HEK293 (cell line): ENCODE data around the gene CBY1.

ENCODE experiments used
- CTCF ChIA-PET: fragments of 350-600 bp; formaldehyde crosslinking; extraction: SDS; loops from one replicate; lab custom pipeline; 2021; ENCODE audit warnings: antibody characterized with exemption; lab: Yijun Ruan, JAX
- POLR2A ChIA-PET: fragments of 300-600 bp; formaldehyde crosslinking; extraction: SDS; loops from one replicate; lab custom pipeline; 2020; ENCODE audit warnings: antibody characterized with exemption, inconsistent platforms; lab: Yijun Ruan, JAX
- H3K27ac ChIP-seq: fragments of 200-500 bp; sonication (Bioruptor generic); 2 replicates; pipeline ENCODE4 v1.5.1; 2014; ENCODE audit warnings: low read depth, low read length, control low read depth, inconsistent platforms; ENCODE audit errors: extremely low read depth
- H3K36me3 ChIP-seq, 2 experiments: fragments of 200-500 bp in 1 of 2; sonication (Bioruptor generic) in 1 of 2; 1 replicate in 1 of 2; 2 replicates in 1 of 2; pipeline ENCODE4 v1.5.1; 2014 to 2017; ENCODE audit warnings: inconsistent platforms in 2 of 2, low read length in 2 of 2; ENCODE audit not compliant: control insufficient read depth in 2 of 2, insufficient read depth in 1 of 2
- H3K4me1 ChIP-seq: fragments of 200-500 bp; sonication (Bioruptor generic); 2 replicates; pipeline ENCODE4 v1.5.1; 2014; ENCODE audit warnings: mild to moderate bottlenecking, low read length, inconsistent platforms; ENCODE audit not compliant: control insufficient read depth, insufficient read depth
- H3K4me3 ChIP-seq: 2 replicates; pipeline ENCODE4 v1.5.1; 2011; ENCODE audit warnings: low read depth, mild to moderate bottlenecking, control low read depth, low read length, moderate library complexity
- H3K9me3 ChIP-seq: fragments of 200-500 bp; sonication (Bioruptor generic); 2 replicates; pipeline ENCODE4 v1.5.1; 2014; ENCODE audit warnings: low read depth, low read length, inconsistent platforms; ENCODE audit not compliant: control insufficient read depth, insufficient read depth
- HOXC10 ChIP-seq: sonication (generic); formaldehyde crosslinking; IDR thresholded peaks from 2 replicates; pipeline ENCODE4 v1.8.1; 2023; ENCODE audit warnings: mild to moderate bottlenecking, missing genetic modification reagents
- IKZF3 ChIP-seq: fragments of 450-650 bp; IDR thresholded peaks from 2 replicates; pipeline ENCODE4 v1.5.0; 2018; ENCODE audit warnings: missing biosample characterization, mild to moderate bottlenecking, missing genetic modification characterization, moderate library complexity
- MZF1 ChIP-seq: fragments of 450-650 bp; formaldehyde crosslinking; IDR thresholded peaks from 2 replicates; pipeline ENCODE4 v1.5.1; 2017; ENCODE audit warnings: missing biosample characterization, missing genetic modification characterization, borderline replicate concordance
- PRDM1 ChIP-seq: fragments of 450-650 bp; formaldehyde crosslinking; IDR thresholded peaks from 2 replicates; pipeline ENCODE4; 2016; ENCODE audit warnings: missing biosample characterization, missing genetic modification characterization
- YY2 ChIP-seq: fragments of 450-650 bp; formaldehyde crosslinking; IDR thresholded peaks from 2 replicates; pipeline ENCODE4 v1.5.1; 2016; ENCODE audit warnings: missing biosample characterization, missing genetic modification characterization
- ZFP3 ChIP-seq: fragments of 450-650 bp; formaldehyde crosslinking; IDR thresholded peaks from 2 replicates; pipeline ENCODE4 v1.5.1; 2016; ENCODE audit warnings: low read depth, missing biosample characterization, missing genetic modification characterization
- ZNF133 ChIP-seq: fragments of 450-650 bp; formaldehyde crosslinking; IDR thresholded peaks from 2 replicates; pipeline ENCODE4 v1.5.1; 2016; ENCODE audit warnings: missing biosample characterization, missing genetic modification characterization
- ZNF146 ChIP-seq: fragments of 450-650 bp; formaldehyde crosslinking; IDR thresholded peaks from 2 replicates; pipeline ENCODE4 v1.5.1; 2016; ENCODE audit warnings: missing biosample characterization, missing genetic modification characterization
- ZNF211 ChIP-seq: fragments of 450-650 bp; formaldehyde crosslinking; IDR thresholded peaks from 2 replicates; pipeline ENCODE4 v1.5.1; 2016; ENCODE audit warnings: low read depth, missing biosample characterization, missing genetic modification characterization
- ZNF302 ChIP-seq: fragments of 450-650 bp; formaldehyde crosslinking; IDR thresholded peaks from 2 replicates; pipeline ENCODE4 v1.5.1; 2016; ENCODE audit warnings: missing biosample characterization, missing genetic modification characterization, low read depth
- ZNF37A ChIP-seq: fragments of 450-650 bp; IDR thresholded peaks from 2 replicates; pipeline ENCODE4 v1.5.1; 2018; ENCODE audit warnings: missing biosample characterization, missing genetic modification characterization
- ZNF398 ChIP-seq: fragments of 450-650 bp; formaldehyde crosslinking; IDR thresholded peaks from 2 replicates; pipeline ENCODE4 v1.5.1; 2017; ENCODE audit warnings: missing biosample characterization, missing genetic modification characterization
- ZNF426 ChIP-seq: fragments of 450-650 bp; formaldehyde crosslinking; IDR thresholded peaks from 2 replicates; pipeline ENCODE4 v1.5.1; 2017; ENCODE audit warnings: missing biosample characterization, missing genetic modification characterization, mild to moderate bottlenecking, inconsistent platforms, moderate library complexity
- ZNF544 ChIP-seq: fragments of 450-650 bp; formaldehyde crosslinking; IDR thresholded peaks from 2 replicates; pipeline ENCODE4 v1.5.0; 2017; ENCODE audit warnings: missing biosample characterization, missing genetic modification characterization
- ZNF549 ChIP-seq: fragments of 450-650 bp; IDR thresholded peaks from 2 replicates; pipeline ENCODE4 v1.5.1; 2018; ENCODE audit warnings: missing biosample characterization, missing genetic modification characterization, mild to moderate bottlenecking, inconsistent platforms, moderate library complexity
- ZNF571 ChIP-seq: fragments of 450-650 bp; formaldehyde crosslinking; IDR thresholded peaks from 2 replicates; pipeline ENCODE4 v1.5.0; 2017; ENCODE audit warnings: missing biosample characterization, missing genetic modification characterization
- ZNF677 ChIP-seq: fragments of 450-650 bp; IDR thresholded peaks from 2 replicates; pipeline ENCODE4 v1.5.0; 2018; ENCODE audit warnings: missing biosample characterization, mild to moderate bottlenecking, missing genetic modification characterization, moderate library complexity
- ZNF830 ChIP-seq: fragments of 450-650 bp; IDR thresholded peaks from 2 replicates; pipeline ENCODE4 v1.5.0; 2018; ENCODE audit warnings: missing biosample characterization, missing genetic modification characterization, low read depth, mild to moderate bottlenecking, moderate library complexity
- TF ChIP-seq, protein P1 (sequence below): fragments of 450-650 bp; formaldehyde crosslinking; IDR thresholded peaks from 2 replicates; pipeline ENCODE4 v1.5.1; 2016; ENCODE audit warnings: missing biosample characterization, missing genetic modification characterization
- TF ChIP-seq, protein P2 (sequence below): fragments of 450-650 bp; formaldehyde crosslinking; IDR thresholded peaks from 2 replicates; pipeline ENCODE4 v1.5.1; 2017; ENCODE audit warnings: missing biosample characterization, missing genetic modification characterization

The CBY1 gene

GRCh38 chr22:38632528-38632927, 23.9 kb upstream of the CBY1 start:
- TF ChIP-seq ZNF426 (tag by site-specific recombination) (no peak), ZNF677 (tag by site-specific recombination) (no peak), PRDM1 (no peak), ZFP3 (tag by site-specific recombination) (no peak), ZNF37A (tag by site-specific recombination) (no peak), IKZF3 (tag by site-specific recombination) (no peak), HOXC10 (CRISPR knock-in tag) (no peak), ZNF398 (tag by site-specific recombination) (no peak), ZNF571 (tag by site-specific recombination) (no peak)
- TF ChIP-seq, protein P1, sequence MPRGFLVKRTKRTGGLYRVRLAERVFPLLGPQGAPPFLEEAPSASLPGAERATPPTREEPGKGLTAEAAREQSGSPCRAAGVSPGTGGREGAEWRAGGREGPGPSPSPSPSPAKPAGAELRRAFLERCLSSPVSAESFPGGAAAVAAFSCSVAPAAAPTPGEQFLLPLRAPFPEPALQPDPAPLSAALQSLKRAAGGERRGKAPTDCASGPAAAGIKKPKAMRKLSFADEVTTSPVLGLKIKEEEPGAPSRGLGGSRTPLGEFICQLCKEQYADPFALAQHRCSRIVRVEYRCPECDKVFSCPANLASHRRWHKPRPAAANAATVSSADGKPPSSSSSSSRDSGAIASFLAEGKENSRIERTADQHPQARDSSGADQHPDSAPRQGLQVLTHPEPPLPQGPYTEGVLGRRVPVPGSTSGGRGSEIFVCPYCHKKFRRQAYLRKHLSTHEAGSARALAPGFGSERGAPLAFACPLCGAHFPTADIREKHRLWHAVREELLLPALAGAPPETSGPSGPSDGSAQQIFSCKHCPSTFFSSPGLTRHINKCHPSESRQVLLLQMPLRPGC (tag by site-specific recombination): no peak
- Histone ChIP-seq H3K36me3 (peaks cover 8 to 48% of the 10 kb centered on the region in 2 experiments; a peak in 2 of 3 replicates), H3K4me1 (no peaks in the 10 kb centered on the region), H3K9me3 (no peaks in the 10 kb centered on the region), H3K4me3 (no peak overlapping the region), H3K27ac (no peak overlapping the region)
- ChIA-PET CTCF (interaction anchor here (0.7 kb wide), 1 partner anchor 197 kb away, joined by 3 read pairs; no protein-coding TSS in a partner anchor), POLR2A (no interaction called here)

DNA sequence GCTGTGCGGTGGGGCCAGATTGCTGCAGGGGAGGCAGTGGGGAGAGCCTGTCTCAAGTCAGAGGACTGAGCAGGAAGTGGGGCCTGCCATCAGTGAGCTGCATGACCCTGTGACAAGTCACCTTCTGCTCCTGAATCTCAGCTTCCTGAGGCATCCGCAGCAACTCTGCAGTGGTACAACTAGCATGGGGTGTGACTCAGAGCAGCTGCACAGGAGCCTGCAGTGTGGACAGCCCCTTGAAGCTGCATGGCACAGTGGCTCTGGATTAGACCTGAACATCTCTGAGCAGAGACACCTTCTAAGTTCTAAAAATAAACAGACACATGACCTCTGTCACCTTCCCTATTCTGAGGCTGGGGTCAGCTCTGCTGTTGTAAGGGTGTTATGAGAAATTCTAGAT, 18.2 kb upstream of the CBY1 start:
- CTCF ChIA-PET: no interaction called here
- H3K4me3 ChIP-seq: no peak overlapping the region
- peaks cover 8 to 41% of the 10 kb centered on the region in 2 experiments; a peak in 2 of 3 replicates for H3K36me3 ChIP-seq
- H3K9me3 ChIP-seq: no peaks in the 10 kb centered on the region
- TF ChIP-seq, protein P2, sequence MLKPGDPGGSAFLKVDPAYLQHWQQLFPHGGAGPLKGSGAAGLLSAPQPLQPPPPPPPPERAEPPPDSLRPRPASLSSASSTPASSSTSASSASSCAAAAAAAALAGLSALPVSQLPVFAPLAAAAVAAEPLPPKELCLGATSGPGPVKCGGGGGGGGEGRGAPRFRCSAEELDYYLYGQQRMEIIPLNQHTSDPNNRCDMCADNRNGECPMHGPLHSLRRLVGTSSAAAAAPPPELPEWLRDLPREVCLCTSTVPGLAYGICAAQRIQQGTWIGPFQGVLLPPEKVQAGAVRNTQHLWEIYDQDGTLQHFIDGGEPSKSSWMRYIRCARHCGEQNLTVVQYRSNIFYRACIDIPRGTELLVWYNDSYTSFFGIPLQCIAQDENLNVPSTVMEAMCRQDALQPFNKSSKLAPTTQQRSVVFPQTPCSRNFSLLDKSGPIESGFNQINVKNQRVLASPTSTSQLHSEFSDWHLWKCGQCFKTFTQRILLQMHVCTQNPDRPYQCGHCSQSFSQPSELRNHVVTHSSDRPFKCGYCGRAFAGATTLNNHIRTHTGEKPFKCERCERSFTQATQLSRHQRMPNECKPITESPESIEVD: no peak
- TF ChIP-seq ZNF830 (tag by site-specific recombination) (no peak), ZNF544 (no peak), ZNF549 (tag by site-specific recombination) (no peak)
- no peaks in the 10 kb centered on the region for H3K4me1 ChIP-seq
- POLR2A ChIA-PET: interaction anchor here (0.9 kb wide), 1 partner anchor 68 kb away, joined by 3 read pairs; the partner anchor contains the start of gene DMC1
- H3K27ac ChIP-seq: no peak overlapping the region

DNA sequence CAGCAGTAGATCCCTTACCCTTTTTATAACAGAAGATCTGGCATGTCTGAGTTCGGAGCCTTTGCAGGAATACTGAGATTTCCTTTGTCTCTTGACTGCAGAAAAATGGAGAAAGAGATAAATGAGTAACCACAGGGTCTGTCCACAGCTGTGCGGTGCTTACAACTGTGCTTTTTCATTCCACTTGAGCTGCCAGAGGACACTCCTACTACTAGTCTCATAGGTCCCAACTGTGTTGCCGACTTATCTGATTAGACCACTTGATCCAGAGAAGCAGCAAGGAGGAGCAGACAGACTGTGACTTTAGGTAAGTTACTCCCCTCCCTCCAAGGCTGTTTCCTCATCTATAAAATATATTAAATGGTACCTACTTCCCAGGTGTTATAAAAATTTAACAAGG, 17.7 kb upstream of the CBY1 start:
- POLR2A ChIA-PET: interaction anchor here (0.9 kb wide), 1 partner anchor 69 kb away, joined by 3 read pairs; the partner anchor contains the start of gene DMC1
- CTCF ChIA-PET: no interaction called here
- no peak for TF ChIP-seq MZF1
- TF ChIP-seq YY2 (tag by site-specific recombination): no peak
- no peak for TF ChIP-seq ZNF211 (tag by site-specific recombination)
- no peak for TF ChIP-seq ZNF146 (tag by site-specific recombination)
- no peak for TF ChIP-seq ZNF133 (tag by site-specific recombination)
- no peak for TF ChIP-seq ZNF302 (tag by site-specific recombination)
- no peak overlapping the region for H3K4me3 ChIP-seq
- H3K4me1 ChIP-seq: no peaks in the 10 kb centered on the region
- H3K27ac ChIP-seq: no peak overlapping the region
- no peaks in the 10 kb centered on the region for H3K9me3 ChIP-seq
- H3K36me3 ChIP-seq: peaks cover 8 to 44% of the 10 kb centered on the region in 2 experiments; a peak in 2 of 3 replicates
